Breast epithelium (tissue), 4 donors: Measurements from ENCODE around the gene GPX2. TPM values are rescaled to one million over a fixed set of nuclear protein-coding genes. Genes with fewer than 3 reads are reported as not detected.

ENCODE experiments used
- DNase-seq, 2 donors: peaks; one replicate each; pipeline ENCODE4 v3.0.0-alpha.2; 2019; ENCODE audit warnings: low spot score in 2 of 2
- H3K27ac ChIP-seq, 2 donors: fragments of 200-600 bp; sonication (generic) in 1 of 2; one replicate each; pipeline ENCODE4 v1.5.1; 2016 to 2019; ENCODE audit warnings: mild to moderate bottlenecking in 1 of 2
- H3K27me3 ChIP-seq, 2 donors: fragments of 200-600 bp; sonication (generic) in 1 of 2; one replicate each; pipeline versions ENCODE4 v1.5.1 to v1.6.0; 2017 to 2019; ENCODE audit warnings: control low read depth in 1 of 2, mild to moderate bottlenecking in 1 of 2
- H3K36me3 ChIP-seq: fragments of 200-600 bp; one replicate; pipeline ENCODE4 v1.5.1; 2019
- H3K4me1 ChIP-seq, 2 donors: fragments of 200-600 bp; sonication (generic); one replicate each; pipeline ENCODE4 v1.5.1; 2016 to 2019; ENCODE audit warnings: control low read depth in 1 of 2
- H3K4me3 ChIP-seq, 3 donors: fragments of 200-600 bp; sonication (generic); 1 replicate in 2 of 3; 2 replicates in 1 of 3; pipeline ENCODE4 v1.5.1; 2016 to 2019; ENCODE audit warnings: mild to moderate bottlenecking in 3 of 3, moderate library complexity in 2 of 3
- H3K9me3 ChIP-seq, 2 donors: fragments of 200-600 bp; sonication (generic) in 1 of 2; one replicate each; pipeline ENCODE4 v1.5.1; 2016 to 2019; ENCODE audit warnings: control low read depth in 1 of 2
- POLR2A ChIP-seq: fragments of 450-650 bp; IDR thresholded peaks from one replicate; pipeline ENCODE4 v1.6.1; 2016; ENCODE audit warnings: antibody characterized with exemption, mild to moderate bottlenecking, moderate library complexity
- POLR2AphosphoS5 ChIP-seq, 3 donors: sonication (generic); formaldehyde crosslinking; IDR thresholded peaks; one replicate each; pipeline ENCODE4 v1.6.1; 2017; ENCODE audit warnings: antibody characterized with exemption in 3 of 3
- intact Hi-C: fragments of 100-400 bp; cut with DNase I; formaldehyde crosslinking; loops from one replicate; pipeline ENCODE4 v1.15.1; 2023; ENCODE audit warnings: low total_unique reads
- total RNA-seq, 3 donors: library from RNA; depleted of rRNA; stranded (reverse); fragments of >200 nt; gene quantifications; one replicate each; pipeline ENCODE4 v1.1.0, GENCODE V29; 2016
- TF ChIP-seq, protein P1 (sequence below), 3 donors: fragments of 450-650 bp; IDR thresholded peaks; one replicate each; pipeline ENCODE4 v1.5.1; 2016 to 2017; ENCODE audit warnings: antibody characterized with exemption in 3 of 3, mild to moderate bottlenecking in 3 of 3, moderate library complexity in 3 of 3

GPX2 gene
- total RNA-seq, 3 donors from 2014 or later = 4.4 to 7.5 TPM; not detected in 1

GRCh38 chr14:64935508-64935907 is 7.0 kb downstream of the GPX2 start:
- H3K4me3 ChIP-seq = no peak overlapping the region
- no peaks in the 10 kb centered on the region for H3K9me3 ChIP-seq
- TF ChIP-seq POLR2A = no peak
- no peak for TF ChIP-seq POLR2AphosphoS5 (IDR thresholded peaks at IDR 0.05)
- TF ChIP-seq, protein P1, sequence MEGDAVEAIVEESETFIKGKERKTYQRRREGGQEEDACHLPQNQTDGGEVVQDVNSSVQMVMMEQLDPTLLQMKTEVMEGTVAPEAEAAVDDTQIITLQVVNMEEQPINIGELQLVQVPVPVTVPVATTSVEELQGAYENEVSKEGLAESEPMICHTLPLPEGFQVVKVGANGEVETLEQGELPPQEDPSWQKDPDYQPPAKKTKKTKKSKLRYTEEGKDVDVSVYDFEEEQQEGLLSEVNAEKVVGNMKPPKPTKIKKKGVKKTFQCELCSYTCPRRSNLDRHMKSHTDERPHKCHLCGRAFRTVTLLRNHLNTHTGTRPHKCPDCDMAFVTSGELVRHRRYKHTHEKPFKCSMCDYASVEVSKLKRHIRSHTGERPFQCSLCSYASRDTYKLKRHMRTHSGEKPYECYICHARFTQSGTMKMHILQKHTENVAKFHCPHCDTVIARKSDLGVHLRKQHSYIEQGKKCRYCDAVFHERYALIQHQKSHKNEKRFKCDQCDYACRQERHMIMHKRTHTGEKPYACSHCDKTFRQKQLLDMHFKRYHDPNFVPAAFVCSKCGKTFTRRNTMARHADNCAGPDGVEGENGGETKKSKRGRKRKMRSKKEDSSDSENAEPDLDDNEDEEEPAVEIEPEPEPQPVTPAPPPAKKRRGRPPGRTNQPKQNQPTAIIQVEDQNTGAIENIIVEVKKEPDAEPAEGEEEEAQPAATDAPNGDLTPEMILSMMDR (IDR thresholded peaks at IDR 0.05) = no peak
- H3K27me3 ChIP-seq = no peaks in the 10 kb centered on the region
- H3K4me1 ChIP-seq = no peaks in the 10 kb centered on the region
- no peaks in the 10 kb centered on the region for H3K36me3 ChIP-seq
- intact Hi-C loops = no loop called here
- DNase-seq = no peak
- H3K27ac ChIP-seq = no peak overlapping the region

- no peaks in the 10 kb centered on the region for H3K36me3 ChIP-seq
- H3K4me3 ChIP-seq = no peak overlapping the region
- H3K27ac ChIP-seq = no peak overlapping the region
- DNase-seq = no peak
- intact Hi-C loops = loop anchor here (5.0 kb wide), 1 partner anchor 863 kb away; no protein-coding TSS in a partner anchor
- H3K27me3 ChIP-seq = no peaks in the 10 kb centered on the region
- H3K9me3 ChIP-seq = no peaks in the 10 kb centered on the region
- TF ChIP-seq POLR2AphosphoS5 (IDR thresholded peaks at IDR 0.05) = no peak
- no peak for TF ChIP-seq POLR2A
- TF ChIP-seq, protein P1 (IDR thresholded peaks at IDR 0.05) = no peak
- no peaks in the 10 kb centered on the region for H3K4me1 ChIP-seq
Observed at GRCh38 chr14:64934338-64934929, 8.1 kb downstream of the GPX2 start.

- DNase-seq = no peak
- H3K36me3 ChIP-seq = no peaks in the 10 kb centered on the region
- no peaks in the 10 kb centered on the region for H3K9me3 ChIP-seq
- intact Hi-C loops = loop anchor here (5.0 kb wide), 1 partner anchor 865 kb away; no protein-coding TSS in a partner anchor
- H3K27me3 ChIP-seq = no peaks in the 10 kb centered on the region
- H3K27ac ChIP-seq = no peak overlapping the region
- no peak for TF ChIP-seq POLR2AphosphoS5 (IDR thresholded peaks at IDR 0.05)
- TF ChIP-seq, protein P1 (IDR thresholded peaks at IDR 0.05) = no peak
- TF ChIP-seq POLR2A = no peak
- no peaks in the 10 kb centered on the region for H3K4me1 ChIP-seq
- H3K4me3 ChIP-seq = no peak overlapping the region
Observed at GRCh38 chr14:64932231-64932630, 10.3 kb downstream of the GPX2 start.

DNA sequence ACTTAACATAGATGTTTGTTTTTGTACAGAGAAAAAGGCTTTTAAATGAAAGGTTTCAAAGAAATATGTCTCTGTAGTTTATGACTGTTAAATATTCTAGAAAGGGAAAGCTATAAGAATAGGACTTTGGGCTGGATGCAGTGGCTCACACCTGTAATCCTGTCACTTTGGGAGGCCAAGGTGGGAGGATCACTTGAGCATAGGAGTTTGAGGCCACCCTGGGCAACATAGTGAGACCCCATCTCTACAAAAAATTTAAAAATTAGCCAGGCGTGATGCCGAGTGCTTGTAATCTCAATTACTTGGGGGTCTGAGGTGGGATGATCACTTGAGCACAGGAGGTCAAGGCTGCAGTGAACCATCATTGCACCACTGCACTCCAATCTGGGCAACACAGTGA is 11.4 kb downstream of the GPX2 start:
- no peak overlapping the region for H3K4me3 ChIP-seq
- DNase-seq = no peak
- intact Hi-C loops = loop anchor here (1.0 to 5.0 kb wide), 2 partner anchors 8 to 866 kb away; no protein-coding TSS in a partner anchor
- H3K36me3 ChIP-seq = no peaks in the 10 kb centered on the region
- TF ChIP-seq POLR2AphosphoS5 (IDR thresholded peaks at IDR 0.05) (no peak), POLR2A (no peak)
- TF ChIP-seq, protein P1 (IDR thresholded peaks at IDR 0.05) = no peak
- no peaks in the 10 kb centered on the region for H3K4me1 ChIP-seq
- no peaks in the 10 kb centered on the region for H3K27me3 ChIP-seq
- H3K27ac ChIP-seq = peak overlapping the region in 1 of 2 donors; percentile 17
- no peaks in the 10 kb centered on the region for H3K9me3 ChIP-seq

GRCh38 chr14:64930085-64930843 is 12.3 kb downstream of the GPX2 start:
- DNase-seq = no peak
- Histone ChIP-seq H3K27me3 (no peaks in the 10 kb centered on the region), H3K27ac (peak overlapping the region; percentile 24 to 53), H3K4me1 (no peaks in the 10 kb centered on the region), H3K9me3 (no peaks in the 10 kb centered on the region), H3K4me3 (no peak overlapping the region), H3K36me3 (no peaks in the 10 kb centered on the region)
- TF ChIP-seq POLR2A (no peak), POLR2AphosphoS5 (IDR thresholded peaks at IDR 0.05) (no peak)
- TF ChIP-seq, protein P1 (IDR thresholded peaks at IDR 0.05) = no peak
- intact Hi-C loops = loop anchor here (5.0 kb wide), 1 partner anchor 867 kb away; no protein-coding TSS in a partner anchor
